HG03432 (cell line): ENCODE data around the gene CORO1C.
"Not testable (repeated sequence)": the region's sequence is repeated elsewhere in the genome, so short reads cannot be mapped to it uniquely, and the experiment has no call there.

ENCODE experiments used
- ATAC-seq: cut with Tn5 transposase; IDR thresholded peaks from one replicate; pipeline ENCODE4 v1.9.1; 2021; ENCODE audit warnings: mild to moderate bottlenecking, moderate library complexity; ENCODE audit not compliant: unreplicated experiment

CORO1C gene

DNA sequence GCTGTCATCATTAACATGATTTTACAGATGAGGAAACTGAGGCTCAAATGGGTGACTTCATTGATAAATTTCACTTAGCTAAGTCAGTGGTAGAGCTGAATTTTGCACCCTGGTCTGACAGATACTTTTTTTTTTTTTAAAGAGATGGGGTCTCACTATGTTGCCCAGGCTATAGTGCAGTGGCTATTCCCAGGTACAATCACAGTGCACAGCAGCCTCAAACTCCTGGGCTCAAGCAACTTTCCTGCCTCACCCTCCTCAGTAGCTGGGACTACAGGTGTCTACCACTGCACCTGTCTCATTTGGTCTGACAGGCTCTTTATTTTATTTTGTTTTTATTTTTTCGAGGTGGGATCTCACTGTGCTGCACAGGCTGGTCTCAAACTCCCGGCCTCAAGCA, 24.2 kb upstream of the CORO1C start:
- no peak for ATAC-seq

- no peak for ATAC-seq
Observed at GRCh38 chr12:108753976-108754375, 22.7 kb upstream of the CORO1C start.

DNA sequence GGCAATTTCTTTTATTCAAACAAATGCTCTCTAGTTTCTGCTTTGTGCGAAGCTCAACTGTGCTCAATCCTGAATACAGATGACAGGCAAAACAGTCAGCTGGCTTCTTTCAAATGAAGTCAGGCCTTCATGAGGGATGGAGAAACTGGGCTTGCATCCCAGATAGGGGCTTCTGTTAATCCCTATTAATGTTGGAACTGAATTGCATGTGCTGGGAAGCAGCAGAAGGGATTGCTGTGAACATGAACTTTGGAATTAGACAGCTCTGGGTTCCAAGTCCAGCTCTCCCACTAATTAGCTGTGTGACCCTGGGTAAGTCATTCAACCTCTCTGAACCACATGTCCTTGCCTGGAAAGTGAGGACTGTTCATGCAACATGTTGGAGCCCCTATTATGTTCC, 21.1 kb upstream of the CORO1C start:
- ATAC-seq = no peak

DNA sequence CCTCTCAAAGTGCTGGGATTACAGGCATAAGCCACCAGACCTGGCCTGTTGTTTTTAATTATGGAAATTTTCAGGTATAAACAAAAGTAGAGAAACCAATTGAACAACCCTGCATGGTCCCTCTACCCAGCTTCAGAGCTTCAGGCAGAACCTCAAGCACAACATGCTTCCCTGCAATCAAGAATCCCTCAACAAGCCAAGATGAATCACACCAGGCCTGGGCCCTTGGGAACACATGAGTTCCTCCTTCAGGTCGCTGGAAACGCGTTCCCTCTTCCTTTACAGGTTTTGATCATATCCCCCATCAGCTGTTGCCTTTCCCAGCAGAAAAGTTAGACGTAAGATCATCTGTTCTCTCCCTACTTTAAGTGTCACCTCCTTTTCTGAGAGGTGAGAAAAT, 20.5 kb upstream of the CORO1C start:
- no peak for ATAC-seq

- ATAC-seq = not testable (repeated sequence)
Observed at GRCh38 chr12:108751003-108751402, 19.7 kb upstream of the CORO1C start.

DNA sequence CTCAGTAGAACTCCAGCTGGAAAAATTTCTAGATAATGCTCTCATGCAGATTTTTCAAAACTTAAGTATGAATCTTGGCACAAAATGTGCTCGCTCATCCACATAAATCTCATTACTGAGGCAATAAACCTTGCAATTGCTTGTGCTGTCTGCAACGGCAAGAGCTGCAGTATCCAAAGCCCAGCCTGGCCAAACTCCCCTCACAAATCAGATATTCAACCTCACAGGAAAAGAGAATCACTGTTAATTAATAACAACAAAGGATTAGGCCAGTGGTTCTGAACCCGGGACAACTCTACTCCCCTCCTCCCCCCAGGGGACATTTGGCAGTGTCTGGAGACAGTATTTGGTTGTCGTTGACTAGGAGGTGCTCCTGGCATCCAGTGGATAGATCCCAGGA, 19.2 kb upstream of the CORO1C start:
- no peak for ATAC-seq

DNA sequence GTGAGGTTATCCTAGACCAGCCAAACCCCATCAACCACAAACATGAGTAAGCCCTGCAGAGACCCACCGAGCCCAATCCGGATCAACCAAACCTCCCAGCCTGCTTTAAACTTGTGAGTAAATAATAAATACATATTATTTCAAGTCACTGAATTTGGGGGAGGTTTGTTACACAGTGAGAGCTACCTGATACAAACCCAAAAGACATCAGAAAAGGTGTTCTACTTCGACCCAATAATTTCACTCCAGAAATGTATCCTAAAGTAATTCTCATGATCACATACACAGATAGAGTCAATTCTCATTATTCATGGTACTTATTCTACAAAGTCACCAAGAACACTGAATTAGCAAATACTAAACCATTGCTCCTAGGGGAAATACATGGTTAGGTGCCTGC, 16.2 kb upstream of the CORO1C start:
- ATAC-seq = no peak

- no peak for ATAC-seq
Observed at GRCh38 chr12:108745641-108746040, 14.3 kb upstream of the CORO1C start.

DNA sequence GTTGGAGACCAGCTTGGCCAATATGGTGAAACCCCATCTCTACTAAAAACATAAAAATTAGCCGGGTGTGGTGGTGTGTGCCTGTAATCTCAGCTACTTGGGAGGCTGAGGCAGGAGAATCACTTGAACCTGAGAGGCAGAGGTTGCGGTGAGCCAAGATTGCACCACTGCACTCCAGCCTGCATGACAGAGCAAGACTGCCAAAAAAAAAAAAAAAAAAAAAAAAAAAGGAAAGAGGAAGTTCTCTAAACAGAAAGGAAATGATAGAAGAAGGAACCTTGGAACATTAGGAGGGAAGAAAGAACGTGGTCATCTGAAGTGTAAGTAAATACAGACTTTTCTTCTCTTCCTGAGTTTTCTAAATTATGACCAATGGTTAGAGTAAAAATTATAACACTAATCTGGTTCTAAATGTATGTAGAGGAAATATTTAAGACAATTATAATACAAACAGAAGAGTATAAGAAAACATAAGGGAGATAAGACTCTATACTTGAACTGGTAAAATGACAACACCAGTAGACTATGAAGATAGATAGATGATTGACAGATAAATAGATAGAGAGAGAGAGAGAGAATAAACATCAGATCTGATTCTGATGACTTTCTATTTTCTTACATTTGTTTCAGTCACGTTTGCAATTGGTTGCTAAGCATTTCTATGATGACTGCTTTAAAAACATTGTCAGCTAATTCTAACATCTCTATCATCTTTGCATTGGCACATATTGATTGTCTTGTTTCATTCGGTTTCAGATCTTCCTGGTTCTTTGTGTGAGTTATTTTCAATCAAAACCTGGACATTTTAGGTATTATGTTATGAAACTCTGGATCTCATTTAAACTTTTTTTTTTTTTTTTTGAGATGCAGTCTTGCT, 12.9 kb upstream of the CORO1C start:
- ATAC-seq = no peak

GRCh38 chr12:108738170-108738569, 6.9 kb upstream of the CORO1C start:
- no peak for ATAC-seq

DNA sequence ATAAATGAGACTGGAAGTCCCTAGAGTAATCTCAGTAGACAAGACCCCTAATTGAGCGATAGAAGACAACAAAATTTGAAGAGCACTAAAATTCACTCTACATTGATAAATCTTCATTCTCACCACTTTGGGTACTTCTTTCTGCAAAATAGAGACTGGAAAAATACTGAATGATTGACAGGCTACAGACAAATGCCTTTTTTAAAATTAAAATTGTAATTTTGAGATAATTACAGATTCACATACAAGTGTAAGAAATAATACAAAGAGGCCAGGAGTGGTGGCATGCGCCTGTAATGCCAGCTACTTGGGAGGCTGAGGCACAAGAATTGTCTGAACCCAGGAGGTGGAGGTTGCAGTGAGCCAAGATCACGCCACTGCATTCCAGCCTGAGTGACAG, 4.5 kb upstream of the CORO1C start:
- ATAC-seq = no peak

DNA sequence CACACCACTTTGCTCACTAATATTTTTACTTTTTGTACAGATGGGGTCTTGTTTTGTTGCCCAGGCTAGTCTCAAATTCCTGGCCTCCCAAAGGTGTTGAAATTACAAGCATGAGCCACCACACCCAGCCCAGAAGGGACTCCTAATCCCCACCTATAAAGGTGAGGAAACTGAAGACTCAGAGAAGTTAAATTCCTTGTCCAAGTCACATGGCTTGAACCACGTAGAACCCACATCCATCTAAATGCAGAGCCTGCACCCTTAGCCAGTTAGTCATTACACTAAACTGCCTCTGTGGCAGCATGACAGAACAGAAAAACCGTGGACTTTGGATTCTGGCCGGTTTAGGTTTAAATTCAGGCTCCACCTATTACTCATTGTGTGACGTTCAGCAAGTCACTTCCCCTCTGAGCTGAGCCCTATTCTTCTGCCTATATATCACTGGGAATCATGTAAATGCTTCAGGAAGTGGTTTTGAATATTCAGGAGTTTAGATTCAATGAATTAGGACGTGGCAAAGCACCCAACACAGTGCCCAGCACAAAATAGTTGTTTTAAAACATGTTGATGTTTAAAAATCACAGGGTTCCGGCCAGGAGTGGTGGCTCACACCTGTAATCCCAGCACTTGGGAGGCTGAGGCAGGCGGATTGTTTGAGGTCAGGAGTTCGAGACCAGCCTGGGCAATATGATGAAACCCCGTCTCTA, 3.0 kb upstream of the CORO1C start:
- no peak for ATAC-seq

GRCh38 chr12:108733230-108733531, 1.9 kb upstream of the CORO1C start:
- ATAC-seq = not testable (repeated sequence)

DNA sequence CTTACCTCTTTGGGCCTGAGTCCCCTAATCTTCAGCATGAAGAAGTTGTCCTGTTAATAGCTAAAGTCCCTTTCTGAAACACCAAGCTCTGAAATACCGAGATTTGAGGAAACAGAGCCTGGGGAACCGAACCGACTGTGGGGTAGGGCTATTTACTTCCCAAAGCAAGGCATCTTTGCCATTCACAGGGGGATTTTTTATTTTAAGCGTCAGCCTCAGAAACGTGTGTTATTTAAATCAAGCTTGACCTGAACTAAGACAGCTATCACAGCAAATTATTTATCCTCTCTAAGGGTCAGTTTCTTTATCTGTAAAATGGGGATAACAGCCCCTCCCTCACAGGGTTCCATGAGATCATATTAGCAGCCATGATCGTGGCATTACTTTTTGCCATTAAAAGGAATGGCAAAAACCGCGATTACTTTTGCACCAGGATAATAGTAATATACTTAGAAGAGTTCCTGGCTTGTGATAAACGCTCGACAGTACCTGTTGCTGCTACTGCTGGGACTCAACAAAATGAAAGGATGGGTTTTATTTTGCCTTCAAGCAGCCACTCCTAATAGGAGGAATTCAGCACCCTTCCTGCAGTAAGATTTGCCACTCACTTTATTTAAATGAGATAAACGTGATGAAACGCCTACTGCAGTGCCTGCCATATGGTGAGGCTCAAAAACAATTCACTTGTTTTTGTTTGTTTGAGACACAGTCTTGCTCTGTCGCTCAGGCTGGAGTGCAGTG, 1.3 kb upstream of the CORO1C start:
- no peak for ATAC-seq

GRCh38 chr12:108731866-108732461, 646 bp upstream of the CORO1C start:
- ATAC-seq = peak; percentile 64

GRCh38 chr12:108730365-108731104, 783 bp downstream of the CORO1C start:
- ATAC-seq = peak; percentile 24

GRCh38 chr12:108729612-108730364, 1.5 kb downstream of the CORO1C start:
- no peak for ATAC-seq

DNA sequence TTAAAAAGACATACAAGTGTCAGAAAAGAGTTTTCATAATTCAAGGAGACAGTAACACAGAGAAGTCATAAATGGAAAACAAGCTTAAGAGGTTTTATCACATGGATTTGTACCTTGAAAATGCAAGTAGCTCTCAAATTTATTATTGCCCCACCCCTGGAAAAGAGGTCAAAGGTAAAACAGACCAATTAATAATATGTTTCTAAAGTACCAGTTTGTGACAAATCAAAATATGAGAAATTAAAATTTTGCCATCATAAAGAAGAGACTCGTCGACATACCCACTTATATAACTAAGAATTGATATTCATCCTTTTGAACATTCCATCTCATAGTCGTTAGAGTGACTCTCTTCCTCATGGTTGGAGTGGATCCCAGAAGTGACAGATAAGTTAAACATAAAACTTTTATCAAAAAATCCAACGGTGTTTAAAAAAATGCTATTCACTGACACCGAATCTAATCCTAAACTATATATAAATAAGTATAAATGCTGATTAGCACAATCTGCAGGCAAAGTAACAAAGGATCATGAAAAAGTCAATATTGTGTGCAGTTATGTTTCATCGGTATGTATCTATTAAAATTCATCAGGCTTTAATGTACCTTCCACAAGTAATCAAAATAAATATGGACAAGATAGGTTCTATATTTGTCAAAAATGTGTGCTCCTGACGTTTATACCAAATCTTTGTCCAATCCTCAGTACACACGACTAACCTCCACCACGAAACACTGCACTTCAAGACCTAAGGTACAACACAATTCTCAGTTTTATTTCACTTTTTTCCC, 2.3 kb downstream of the CORO1C start:
- ATAC-seq = no peak
